ENCODE measurements around the gene PITPNM2. TPM values are rescaled to one million over a fixed set of nuclear protein-coding genes. Genes with fewer than 3 reads are reported as not detected.

PITPNM2 gene
- total and polyA plus RNA-seq, 4 donors: 6.8 to 18.0 (median 10.8) TPM

- no CpG with 5 or more reads among the region's 3 CpGs for WGBS (ENCODE audit: insufficient coverage)
- no peaks in the 10 kb centered on the region for H3K27me3 ChIP-seq (ENCODE audit: control insufficient read depth, insufficient read depth, low read length)
- no peak overlapping the region for H3K27ac ChIP-seq (ENCODE audit: low read depth, low read length)
Observed at GRCh38 chr12:123163227-123163626, 12.3 kb upstream of the PITPNM2 start.

GRCh38 chr12:123160801-123161487, 10.1 kb upstream of the PITPNM2 start:
- no peaks in the 10 kb centered on the region for H3K4me1 ChIP-seq (ENCODE audit: control insufficient read depth, insufficient read depth, low read length)
- H3K27me3 ChIP-seq (ENCODE audit: control insufficient read depth, insufficient read depth, low read length): no peaks in the 10 kb centered on the region
- DNase-seq (ENCODE audit: low read depth in 4 of 6, low spot score in 6 of 6): peak in 1 of 6 donors; percentile 19
- H3K36me3 ChIP-seq (ENCODE audit: control insufficient read depth, insufficient read depth, low read length): peaks cover 26% of the 10 kb centered on the region
- 75% methylated on average over 4 of the region's 11 CpGs for WGBS (ENCODE audit: insufficient coverage)
- no peaks in the 10 kb centered on the region for H3K9me3 ChIP-seq (ENCODE audit: control insufficient read depth, insufficient read depth, low read length)
- no peak overlapping the region for H3K27ac ChIP-seq (ENCODE audit: low read depth, low read length)
- no peak overlapping the region for H3K4me3 ChIP-seq (ENCODE audit: low read depth, low read length)

More at GRCh38 chr12:123163227-123163626, 12.3 kb upstream of the PITPNM2 start:
- H3K4me3 ChIP-seq (ENCODE audit: low read depth, low read length): no peak overlapping the region
- no peaks in the 10 kb centered on the region for H3K9me3 ChIP-seq (ENCODE audit: control insufficient read depth, insufficient read depth, low read length)
- H3K36me3 ChIP-seq (ENCODE audit: control insufficient read depth, insufficient read depth, low read length): peaks cover 32% of the 10 kb centered on the region
- no peaks in the 10 kb centered on the region for H3K4me1 ChIP-seq (ENCODE audit: control insufficient read depth, insufficient read depth, low read length)
- no peak for DNase-seq (ENCODE audit: low read depth in 4 of 6, low spot score in 6 of 6)

- Histone ChIP-seq H3K27ac (ENCODE audit: low read depth, low read length) (no peak overlapping the region), H3K27me3 (ENCODE audit: control insufficient read depth, insufficient read depth, low read length) (no peaks in the 10 kb centered on the region)
- WGBS (ENCODE audit: insufficient coverage): 100% methylated on average over 1 of the region's 2 CpGs
Observed at GRCh38 chr12:123153906-123154305, 3.0 kb upstream of the PITPNM2 start.

GRCh38 chr12:123152833-123153232, 1.9 kb upstream of the PITPNM2 start:
- H3K27ac ChIP-seq (ENCODE audit: low read depth, low read length): no peak overlapping the region
- no peaks in the 10 kb centered on the region for H3K9me3 ChIP-seq (ENCODE audit: control insufficient read depth, insufficient read depth, low read length)
- H3K27me3 ChIP-seq (ENCODE audit: control insufficient read depth, insufficient read depth, low read length): no peaks in the 10 kb centered on the region
- no CpG with 5 or more reads among the region's 3 CpGs for WGBS (ENCODE audit: insufficient coverage)
- H3K36me3 ChIP-seq (ENCODE audit: control insufficient read depth, insufficient read depth, low read length): peaks cover 12% of the 10 kb centered on the region
- DNase-seq (ENCODE audit: low read depth in 4 of 6, low spot score in 6 of 6): no peak
- peaks cover 27% of the 10 kb centered on the region for H3K4me1 ChIP-seq (ENCODE audit: control insufficient read depth, insufficient read depth, low read length)
- H3K4me3 ChIP-seq (ENCODE audit: low read depth, low read length): no peak overlapping the region

More at GRCh38 chr12:123153906-123154305, 3.0 kb upstream of the PITPNM2 start:
- peaks cover 19% of the 10 kb centered on the region for H3K36me3 ChIP-seq (ENCODE audit: control insufficient read depth, insufficient read depth, low read length)
- DNase-seq (ENCODE audit: low read depth in 4 of 6, low spot score in 6 of 6): no peak
- no peak overlapping the region for H3K4me3 ChIP-seq (ENCODE audit: low read depth, low read length)
- H3K9me3 ChIP-seq (ENCODE audit: control insufficient read depth, insufficient read depth, low read length): no peaks in the 10 kb centered on the region
- H3K4me1 ChIP-seq (ENCODE audit: control insufficient read depth, insufficient read depth, low read length): peaks cover 24% of the 10 kb centered on the region

- H3K27me3 ChIP-seq (ENCODE audit: control insufficient read depth, insufficient read depth, low read length): no peaks in the 10 kb centered on the region
- peak in 2 of 6 donors; percentile 11 to 36 for DNase-seq (ENCODE audit: low read depth in 4 of 6, low spot score in 6 of 6)
- H3K36me3 ChIP-seq (ENCODE audit: control insufficient read depth, insufficient read depth, low read length): peaks cover 12% of the 10 kb centered on the region
- H3K27ac ChIP-seq (ENCODE audit: low read depth, low read length): no peak overlapping the region
- peak overlapping the region; percentile 36 for H3K4me3 ChIP-seq (ENCODE audit: low read depth, low read length)
- H3K9me3 ChIP-seq (ENCODE audit: control insufficient read depth, insufficient read depth, low read length): no peaks in the 10 kb centered on the region
- peaks cover 27% of the 10 kb centered on the region for H3K4me1 ChIP-seq (ENCODE audit: control insufficient read depth, insufficient read depth, low read length)
- WGBS (ENCODE audit: insufficient coverage): 24% methylated on average over 37 of the region's 46 CpGs
Observed at GRCh38 chr12:123151457-123152454, 866 bp upstream of the PITPNM2 start.

- DNase-seq (ENCODE audit: low read depth in 4 of 6, low spot score in 6 of 6): peak in 2 of 6 donors; percentile 46 to 61
- Histone ChIP-seq H3K4me3 (ENCODE audit: low read depth, low read length) (peak overlapping the region; percentile 65), H3K4me1 (ENCODE audit: control insufficient read depth, insufficient read depth, low read length) (peaks cover 27% of the 10 kb centered on the region), H3K27ac (ENCODE audit: low read depth, low read length) (no peak overlapping the region), H3K27me3 (ENCODE audit: control insufficient read depth, insufficient read depth, low read length) (no peaks in the 10 kb centered on the region), H3K9me3 (ENCODE audit: control insufficient read depth, insufficient read depth, low read length) (no peaks in the 10 kb centered on the region), H3K36me3 (ENCODE audit: control insufficient read depth, insufficient read depth, low read length) (peaks cover 6% of the 10 kb centered on the region)
- WGBS (ENCODE audit: insufficient coverage): under 1% methylated on average over 54 of the region's 54 CpGs
Observed at GRCh38 chr12:123150275-123150743, 581 bp downstream of the PITPNM2 start.

- Histone ChIP-seq H3K27ac (ENCODE audit: low read depth, low read length) (no peak overlapping the region), H3K4me1 (ENCODE audit: control insufficient read depth, insufficient read depth, low read length) (peaks cover 27% of the 10 kb centered on the region)
- DNase-seq (ENCODE audit: low read depth in 4 of 6, low spot score in 6 of 6): peak in 1 of 6 donors; percentile 11
Observed at GRCh38 chr12:123149501-123150274, 1.2 kb downstream of the PITPNM2 start.

GRCh38 chr12:123149088-123149487, 1.8 kb downstream of the PITPNM2 start:
- Histone ChIP-seq H3K27ac (ENCODE audit: low read depth, low read length) (no peak overlapping the region), H3K4me3 (ENCODE audit: low read depth, low read length) (no peak overlapping the region), H3K36me3 (ENCODE audit: control insufficient read depth, insufficient read depth, low read length) (peaks cover 2% of the 10 kb centered on the region), H3K27me3 (ENCODE audit: control insufficient read depth, insufficient read depth, low read length) (no peaks in the 10 kb centered on the region), H3K9me3 (ENCODE audit: control insufficient read depth, insufficient read depth, low read length) (no peaks in the 10 kb centered on the region), H3K4me1 (ENCODE audit: control insufficient read depth, insufficient read depth, low read length) (peaks cover 27% of the 10 kb centered on the region)
- 65% methylated on average over 3 of the region's 3 CpGs for WGBS (ENCODE audit: insufficient coverage)
- DNase-seq (ENCODE audit: low read depth in 4 of 6, low spot score in 6 of 6): peak in 1 of 6 donors; percentile 28

More at GRCh38 chr12:123149501-123150274, 1.2 kb downstream of the PITPNM2 start:
- Histone ChIP-seq H3K4me3 (ENCODE audit: low read depth, low read length) (peak overlapping the region; percentile 65), H3K36me3 (ENCODE audit: control insufficient read depth, insufficient read depth, low read length) (peaks cover 2% of the 10 kb centered on the region), H3K27me3 (ENCODE audit: control insufficient read depth, insufficient read depth, low read length) (no peaks in the 10 kb centered on the region), H3K9me3 (ENCODE audit: control insufficient read depth, insufficient read depth, low read length) (no peaks in the 10 kb centered on the region)
- WGBS (ENCODE audit: insufficient coverage): 29% methylated on average over 21 of the region's 22 CpGs

- 73% methylated on average over 5 of the region's 5 CpGs for WGBS (ENCODE audit: insufficient coverage)
- Histone ChIP-seq H3K36me3 (ENCODE audit: control insufficient read depth, insufficient read depth, low read length) (peaks cover 2% of the 10 kb centered on the region), H3K4me3 (ENCODE audit: low read depth, low read length) (no peak overlapping the region), H3K27ac (ENCODE audit: low read depth, low read length) (no peak overlapping the region), H3K9me3 (ENCODE audit: control insufficient read depth, insufficient read depth, low read length) (no peaks in the 10 kb centered on the region), H3K27me3 (ENCODE audit: control insufficient read depth, insufficient read depth, low read length) (no peaks in the 10 kb centered on the region), H3K4me1 (ENCODE audit: control insufficient read depth, insufficient read depth, low read length) (peaks cover 27% of the 10 kb centered on the region)
- no peak for DNase-seq (ENCODE audit: low read depth in 4 of 6, low spot score in 6 of 6)
Observed at GRCh38 chr12:123148655-123149054, 2.2 kb downstream of the PITPNM2 start.
